ENCODE measurements around the gene CAB39.
"Not testable (repeated sequence)": the region's sequence is repeated elsewhere in the genome, so short reads cannot be mapped to it uniquely, and the experiment has no call there.

DNA sequence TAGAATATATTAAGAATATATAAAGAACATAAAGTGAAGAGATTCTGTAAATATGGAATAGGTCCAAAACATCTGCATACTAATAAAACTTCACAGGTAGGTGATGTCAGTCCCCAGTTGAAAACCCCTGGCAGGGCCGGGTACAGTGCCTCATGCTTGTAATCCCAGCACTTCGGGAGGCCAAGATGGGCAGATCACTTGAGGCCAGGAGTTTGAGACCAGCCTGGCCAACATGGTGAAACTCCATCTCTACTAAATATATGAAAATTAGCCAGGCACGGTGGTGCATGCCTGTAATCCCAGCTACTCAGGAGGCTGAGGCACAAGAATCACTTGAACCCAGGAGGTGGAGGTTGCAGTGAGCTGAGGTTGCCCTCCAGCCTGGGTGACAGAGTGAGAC, 13.9 kb upstream of the CAB39 start:
- TF ChIP-seq EP300 (conservative IDR thresholded peaks at IDR 0.05; ENCODE audit: poor library complexity, severe bottlenecking); TAF1 (IDR thresholded peaks at IDR 0.05; ENCODE audit: low read depth); POLR2AphosphoS5 (IDR thresholded peaks at IDR 0.05); RAD21 (conservative IDR thresholded peaks at IDR 0.05); EZH2 (IDR thresholded peaks at IDR 0.05; ENCODE audit: borderline replicate concordance, insufficient read depth, low read length, poor library complexity, severe bottlenecking); MXI1 (conservative IDR thresholded peaks at IDR 0.05; ENCODE audit: poor library complexity, severe bottlenecking); SMC3 (conservative IDR thresholded peaks at IDR 0.05; ENCODE audit: poor library complexity): not testable (repeated sequence)
- TF ChIP-seq, protein P1, sequence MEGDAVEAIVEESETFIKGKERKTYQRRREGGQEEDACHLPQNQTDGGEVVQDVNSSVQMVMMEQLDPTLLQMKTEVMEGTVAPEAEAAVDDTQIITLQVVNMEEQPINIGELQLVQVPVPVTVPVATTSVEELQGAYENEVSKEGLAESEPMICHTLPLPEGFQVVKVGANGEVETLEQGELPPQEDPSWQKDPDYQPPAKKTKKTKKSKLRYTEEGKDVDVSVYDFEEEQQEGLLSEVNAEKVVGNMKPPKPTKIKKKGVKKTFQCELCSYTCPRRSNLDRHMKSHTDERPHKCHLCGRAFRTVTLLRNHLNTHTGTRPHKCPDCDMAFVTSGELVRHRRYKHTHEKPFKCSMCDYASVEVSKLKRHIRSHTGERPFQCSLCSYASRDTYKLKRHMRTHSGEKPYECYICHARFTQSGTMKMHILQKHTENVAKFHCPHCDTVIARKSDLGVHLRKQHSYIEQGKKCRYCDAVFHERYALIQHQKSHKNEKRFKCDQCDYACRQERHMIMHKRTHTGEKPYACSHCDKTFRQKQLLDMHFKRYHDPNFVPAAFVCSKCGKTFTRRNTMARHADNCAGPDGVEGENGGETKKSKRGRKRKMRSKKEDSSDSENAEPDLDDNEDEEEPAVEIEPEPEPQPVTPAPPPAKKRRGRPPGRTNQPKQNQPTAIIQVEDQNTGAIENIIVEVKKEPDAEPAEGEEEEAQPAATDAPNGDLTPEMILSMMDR (IDR thresholded peaks at IDR 0.05; ENCODE audit: poor library complexity, severe bottlenecking): not testable (repeated sequence)
- TF ChIP-seq, protein P2, sequence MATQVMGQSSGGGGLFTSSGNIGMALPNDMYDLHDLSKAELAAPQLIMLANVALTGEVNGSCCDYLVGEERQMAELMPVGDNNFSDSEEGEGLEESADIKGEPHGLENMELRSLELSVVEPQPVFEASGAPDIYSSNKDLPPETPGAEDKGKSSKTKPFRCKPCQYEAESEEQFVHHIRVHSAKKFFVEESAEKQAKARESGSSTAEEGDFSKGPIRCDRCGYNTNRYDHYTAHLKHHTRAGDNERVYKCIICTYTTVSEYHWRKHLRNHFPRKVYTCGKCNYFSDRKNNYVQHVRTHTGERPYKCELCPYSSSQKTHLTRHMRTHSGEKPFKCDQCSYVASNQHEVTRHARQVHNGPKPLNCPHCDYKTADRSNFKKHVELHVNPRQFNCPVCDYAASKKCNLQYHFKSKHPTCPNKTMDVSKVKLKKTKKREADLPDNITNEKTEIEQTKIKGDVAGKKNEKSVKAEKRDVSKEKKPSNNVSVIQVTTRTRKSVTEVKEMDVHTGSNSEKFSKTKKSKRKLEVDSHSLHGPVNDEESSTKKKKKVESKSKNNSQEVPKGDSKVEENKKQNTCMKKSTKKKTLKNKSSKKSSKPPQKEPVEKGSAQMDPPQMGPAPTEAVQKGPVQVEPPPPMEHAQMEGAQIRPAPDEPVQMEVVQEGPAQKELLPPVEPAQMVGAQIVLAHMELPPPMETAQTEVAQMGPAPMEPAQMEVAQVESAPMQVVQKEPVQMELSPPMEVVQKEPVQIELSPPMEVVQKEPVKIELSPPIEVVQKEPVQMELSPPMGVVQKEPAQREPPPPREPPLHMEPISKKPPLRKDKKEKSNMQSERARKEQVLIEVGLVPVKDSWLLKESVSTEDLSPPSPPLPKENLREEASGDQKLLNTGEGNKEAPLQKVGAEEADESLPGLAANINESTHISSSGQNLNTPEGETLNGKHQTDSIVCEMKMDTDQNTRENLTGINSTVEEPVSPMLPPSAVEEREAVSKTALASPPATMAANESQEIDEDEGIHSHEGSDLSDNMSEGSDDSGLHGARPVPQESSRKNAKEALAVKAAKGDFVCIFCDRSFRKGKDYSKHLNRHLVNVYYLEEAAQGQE (IDR thresholded peaks at IDR 0.05; ENCODE audit: borderline replicate concordance): not testable (repeated sequence)

Measured in neural cell (in vitro differentiated cells).